Osteoblast (primary cell): ENCODE data around the gene TPGS1. TPM values are rescaled to one million over a fixed set of nuclear protein-coding genes. Genes with fewer than 3 reads are reported as not detected.

Experiments used
- DNase-seq: peaks from one replicate; pipeline ENCODE4 v3.0.0; 2011; ENCODE audit warnings: low spot score, mixed read lengths; ENCODE audit not compliant: insufficient read length; ENCODE audit errors: missing footprints
- H2AFZ ChIP-seq: 2 replicates; pipeline ENCODE4 v1.6.0; 2011; ENCODE audit warnings: mild to moderate bottlenecking, low read length
- H3K27ac ChIP-seq: 2 replicates; pipeline ENCODE4 v1.5.1; 2011; ENCODE audit warnings: mild to moderate bottlenecking, low read depth, low read length, moderate library complexity
- H3K27me3 ChIP-seq: 2 replicates; pipeline ENCODE4 v1.6.0; 2012; ENCODE audit warnings: mild to moderate bottlenecking, control low read depth, inconsistent platforms, low read length, moderate library complexity; ENCODE audit not compliant: insufficient read depth
- H3K36me3 ChIP-seq: 2 replicates; pipeline ENCODE4 v1.5.1; 2011; ENCODE audit warnings: mild to moderate bottlenecking, low read length, control low read depth, moderate library complexity; ENCODE audit not compliant: insufficient read depth
- H3K4me1 ChIP-seq: 2 replicates; pipeline ENCODE4 v1.5.1; 2011; ENCODE audit warnings: mild to moderate bottlenecking, low read length, control low read depth, moderate library complexity; ENCODE audit not compliant: insufficient read depth
- H3K4me2 ChIP-seq: 2 replicates; pipeline ENCODE4 v1.6.0; 2011; ENCODE audit warnings: mild to moderate bottlenecking, low read length; ENCODE audit not compliant: insufficient read depth
- H3K4me3 ChIP-seq: fragments of 200-600 bp; sonication (generic); 3 replicates; pipeline ENCODE4 v1.5.1; 2012; ENCODE audit warnings: mild to moderate bottlenecking, low read length, inconsistent platforms; ENCODE audit not compliant: insufficient read depth
- H3K79me2 ChIP-seq: 2 replicates; pipeline ENCODE4 v1.6.0; 2012; ENCODE audit warnings: mild to moderate bottlenecking, low read length, control low read depth, inconsistent platforms; ENCODE audit not compliant: insufficient read depth
- H3K9me3 ChIP-seq: 2 replicates; pipeline ENCODE4 v1.5.1; 2011; ENCODE audit warnings: low read depth, low read length, control low read depth
- H4K20me1 ChIP-seq: 2 replicates; pipeline ENCODE4 v1.6.0; 2012; ENCODE audit warnings: mild to moderate bottlenecking, low read length, control low read depth; ENCODE audit not compliant: insufficient read depth
- total RNA-seq: library from RNA; depleted of rRNA; stranded (reverse); fragments of >200 nt; gene quantifications from 2 replicates; pipeline ENCODE4 v1.2.3, GENCODE V29; 2012
- TF ChIP-seq, protein P1 (sequence below): IDR thresholded peaks from 2 replicates; pipeline ENCODE4 v1.5.1; 2011; ENCODE audit warnings: mild to moderate bottlenecking, low read depth, low read length, moderate library complexity; ENCODE audit errors: extremely low read depth

TPGS1 gene
- total RNA-seq, 1 donor: 47.8 TPM

DNA sequence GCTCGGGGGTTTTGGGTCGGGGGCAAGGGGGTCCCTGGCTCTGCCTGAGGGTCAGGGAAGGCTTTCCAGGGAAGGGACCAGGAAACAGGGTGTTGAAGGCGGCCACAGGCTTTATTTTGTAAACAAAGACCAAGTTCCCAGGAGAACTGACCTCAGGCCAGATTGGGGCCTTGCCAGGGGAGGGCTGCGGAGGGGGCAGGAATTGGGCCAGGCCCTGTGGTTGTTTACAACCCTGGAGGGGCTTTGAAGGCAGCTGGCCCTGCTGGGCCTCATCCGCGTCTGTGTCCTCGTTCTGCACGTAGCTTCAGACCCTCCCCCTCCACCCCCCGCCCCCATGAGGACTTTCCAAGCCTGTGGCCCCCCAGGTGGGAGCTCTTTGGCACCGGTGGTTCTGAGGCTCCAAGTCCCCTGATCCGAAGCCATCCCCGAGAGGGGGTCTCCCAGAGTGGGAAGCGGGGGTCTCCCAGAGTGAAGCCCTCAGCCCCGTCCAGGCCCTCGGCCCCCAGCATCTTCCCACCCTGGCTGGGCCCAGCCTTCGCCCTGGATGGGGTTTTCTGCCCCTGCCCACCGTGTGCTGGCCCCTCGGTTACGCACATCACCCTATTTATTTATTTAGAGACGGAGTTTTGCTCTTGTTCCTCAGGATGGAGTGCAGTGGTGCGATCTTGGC is 51.6 kb downstream of the TPGS1 start:
- H2AFZ ChIP-seq: no peak overlapping the region
- no peak overlapping the region for H3K4me3 ChIP-seq
- H3K4me1 ChIP-seq: no peaks in the 10 kb centered on the region
- no peak overlapping the region for H3K4me2 ChIP-seq
- H3K27ac ChIP-seq: no peak overlapping the region
- H3K79me2 ChIP-seq: no peaks in the 10 kb centered on the region
- no peaks in the 10 kb centered on the region for H3K27me3 ChIP-seq
- no peaks in the 10 kb centered on the region for H3K36me3 ChIP-seq
- TF ChIP-seq, protein P1, sequence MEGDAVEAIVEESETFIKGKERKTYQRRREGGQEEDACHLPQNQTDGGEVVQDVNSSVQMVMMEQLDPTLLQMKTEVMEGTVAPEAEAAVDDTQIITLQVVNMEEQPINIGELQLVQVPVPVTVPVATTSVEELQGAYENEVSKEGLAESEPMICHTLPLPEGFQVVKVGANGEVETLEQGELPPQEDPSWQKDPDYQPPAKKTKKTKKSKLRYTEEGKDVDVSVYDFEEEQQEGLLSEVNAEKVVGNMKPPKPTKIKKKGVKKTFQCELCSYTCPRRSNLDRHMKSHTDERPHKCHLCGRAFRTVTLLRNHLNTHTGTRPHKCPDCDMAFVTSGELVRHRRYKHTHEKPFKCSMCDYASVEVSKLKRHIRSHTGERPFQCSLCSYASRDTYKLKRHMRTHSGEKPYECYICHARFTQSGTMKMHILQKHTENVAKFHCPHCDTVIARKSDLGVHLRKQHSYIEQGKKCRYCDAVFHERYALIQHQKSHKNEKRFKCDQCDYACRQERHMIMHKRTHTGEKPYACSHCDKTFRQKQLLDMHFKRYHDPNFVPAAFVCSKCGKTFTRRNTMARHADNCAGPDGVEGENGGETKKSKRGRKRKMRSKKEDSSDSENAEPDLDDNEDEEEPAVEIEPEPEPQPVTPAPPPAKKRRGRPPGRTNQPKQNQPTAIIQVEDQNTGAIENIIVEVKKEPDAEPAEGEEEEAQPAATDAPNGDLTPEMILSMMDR: no peak
- no peak for DNase-seq
- H3K9me3 ChIP-seq: no peaks in the 10 kb centered on the region
- H4K20me1 ChIP-seq: no peaks in the 10 kb centered on the region

DNA sequence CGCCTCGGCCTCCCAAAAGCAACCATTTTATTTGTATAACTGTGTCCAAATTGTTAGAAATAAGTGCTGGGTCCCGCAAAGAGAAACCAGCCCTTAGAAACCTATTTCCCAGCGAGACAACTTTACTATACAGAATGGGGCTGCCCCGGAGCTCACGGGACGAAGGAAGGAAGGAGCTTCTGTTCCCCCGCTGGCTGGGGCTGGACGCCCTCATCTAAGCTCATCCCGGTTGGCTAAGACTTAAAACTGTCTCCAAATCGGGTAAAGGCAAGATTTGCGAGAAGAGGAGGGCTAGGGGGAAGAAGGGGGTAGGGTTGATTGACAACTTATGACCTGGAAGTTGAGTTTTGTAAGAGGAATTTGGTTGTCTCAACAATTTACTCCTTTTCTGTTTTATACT is 52.8 kb downstream of the TPGS1 start:
- H3K36me3 ChIP-seq: no peaks in the 10 kb centered on the region
- DNase-seq: no peak
- H3K4me1 ChIP-seq: no peaks in the 10 kb centered on the region
- no peaks in the 10 kb centered on the region for H3K27me3 ChIP-seq
- H4K20me1 ChIP-seq: no peaks in the 10 kb centered on the region
- no peaks in the 10 kb centered on the region for H3K9me3 ChIP-seq
- H3K27ac ChIP-seq: no peak overlapping the region
- H3K79me2 ChIP-seq: no peaks in the 10 kb centered on the region
- H2AFZ ChIP-seq: no peak overlapping the region
- H3K4me2 ChIP-seq: no peak overlapping the region
- H3K4me3 ChIP-seq: no peak overlapping the region
- TF ChIP-seq, protein P1: no peak

DNA sequence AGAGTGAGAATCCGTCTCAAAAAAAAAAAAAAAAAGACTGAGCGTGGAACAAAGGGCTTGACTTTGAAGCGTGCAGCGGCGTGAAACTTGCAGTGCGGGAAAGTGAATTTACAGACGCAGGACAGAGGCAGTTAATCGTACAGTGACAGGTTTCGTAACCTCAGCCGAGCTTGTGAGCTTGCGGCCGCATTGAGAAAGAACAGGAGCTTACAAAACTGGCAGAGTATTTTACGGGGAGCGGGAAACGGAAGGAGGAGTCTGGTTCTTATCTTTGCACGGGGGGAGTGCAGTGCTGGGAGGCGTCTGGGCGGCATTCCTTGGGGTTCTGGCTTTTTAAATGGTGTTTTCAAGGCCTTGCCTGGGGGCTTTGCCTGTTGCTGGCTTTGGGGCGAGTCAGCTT is 59.1 kb downstream of the TPGS1 start:
- no peaks in the 10 kb centered on the region for H3K27me3 ChIP-seq
- H3K4me1 ChIP-seq: peaks cover 4% of the 10 kb centered on the region
- H3K27ac ChIP-seq: no peak overlapping the region
- H3K4me2 ChIP-seq: no peak overlapping the region
- no peak overlapping the region for H2AFZ ChIP-seq
- H3K9me3 ChIP-seq: no peaks in the 10 kb centered on the region
- DNase-seq: no peak
- H3K36me3 ChIP-seq: no peaks in the 10 kb centered on the region
- H3K79me2 ChIP-seq: no peaks in the 10 kb centered on the region
- no peaks in the 10 kb centered on the region for H4K20me1 ChIP-seq
- H3K4me3 ChIP-seq: no peak overlapping the region
- TF ChIP-seq, protein P1: no peak

DNA sequence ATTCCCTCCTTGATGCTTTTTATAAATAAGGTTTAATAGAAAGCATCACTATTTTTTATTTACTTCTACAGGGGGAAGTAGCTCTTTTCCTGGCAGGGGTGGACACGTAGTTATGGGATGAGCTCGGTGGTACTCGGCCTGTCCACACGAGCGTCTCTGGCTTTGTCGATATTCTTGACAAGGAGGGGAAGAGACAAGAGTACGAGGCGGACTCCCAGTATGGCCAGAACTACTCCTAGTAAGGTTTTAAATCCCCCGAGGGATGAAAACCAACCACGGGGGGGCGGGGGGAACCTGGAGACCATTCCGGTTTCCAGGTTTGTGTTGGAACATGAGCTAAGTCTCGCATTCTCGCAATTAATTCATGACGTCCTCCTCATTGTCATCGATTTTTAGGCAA is 59.5 kb downstream of the TPGS1 start:
- Histone ChIP-seq H3K36me3 (no peaks in the 10 kb centered on the region), H3K27ac (no peak overlapping the region), H3K4me3 (no peak overlapping the region), H3K9me3 (no peaks in the 10 kb centered on the region), H2AFZ (no peak overlapping the region), H4K20me1 (no peaks in the 10 kb centered on the region), H3K79me2 (no peaks in the 10 kb centered on the region), H3K27me3 (no peaks in the 10 kb centered on the region), H3K4me1 (peaks cover 8% of the 10 kb centered on the region), H3K4me2 (no peak overlapping the region)
- TF ChIP-seq, protein P1: no peak
- DNase-seq: no peak
